H1 (cell line): ENCODE data around the gene CAPN10. TPM values are rescaled to one million over a fixed set of nuclear protein-coding genes. Genes with fewer than 3 reads are reported as not detected.

ENCODE experiments used
- CTCF ChIA-PET: fragments of 300-600 bp; sonication (Branson Sonifier 250); formaldehyde crosslinking; loops from one replicate; lab custom pipeline; 2021; ENCODE audit not compliant: partially characterized antibody; lab: Charles Lee
- POLR2A ChIA-PET: fragments of 300-600 bp; sonication (Branson Sonifier 250); formaldehyde crosslinking; loops from one replicate; lab custom pipeline; 2021; ENCODE audit warnings: inconsistent platforms; ENCODE audit not compliant: partially characterized antibody; lab: Charles Lee
- DNase-seq, 2 experiments: peaks; one replicate each; pipeline versions ENCODE4 v3.0.0 to v3.0.0-alpha.2; 2010 to 2022; ENCODE audit warnings: low spot score in 2 of 2, low read depth in 1 of 2, mixed read lengths in 1 of 2
- FAIRE-seq: peaks from 2 replicates; lab custom pipeline; 2011; peaks lifted over from hg19 to GRCh38; lab: Jason Lieb, UNC
- H2AFZ ChIP-seq: 2 replicates; pipeline ENCODE4 v1.8.1; 2012; ENCODE audit warnings: low read length, inconsistent platforms
- H2AK5ac ChIP-seq: 2 replicates; pipeline ENCODE4 v1.6.1; 2013; ENCODE audit warnings: low read depth, low read length
- H2BK120ac ChIP-seq: replicated peaks from 2 replicates; pipeline ENCODE3; 2013; ENCODE audit warnings: low read depth, low read length, inconsistent platforms
- H2BK12ac ChIP-seq: 2 replicates; pipeline ENCODE4 v1.6.1; 2013; ENCODE audit warnings: low read depth, low read length
- H2BK15ac ChIP-seq: 2 replicates; pipeline ENCODE4 v1.6.1; 2013; ENCODE audit warnings: low read length
- H2BK20ac ChIP-seq: 2 replicates; pipeline ENCODE4 v1.6.1; 2013; ENCODE audit warnings: low read length
- H2BK5ac ChIP-seq: 2 replicates; pipeline ENCODE4 v1.6.1; 2013; ENCODE audit warnings: low read depth, low read length
- H3K14ac ChIP-seq: 2 replicates; pipeline ENCODE4 v1.6.1; 2013; ENCODE audit warnings: inconsistent platforms; ENCODE audit not compliant: insufficient read length
- H3K18ac ChIP-seq: 2 replicates; pipeline ENCODE4 v1.6.1; 2013; ENCODE audit warnings: low read length; ENCODE audit errors: extremely low read depth
- H3K23ac ChIP-seq: 2 replicates; pipeline ENCODE4 v1.6.1; 2013; ENCODE audit warnings: inconsistent platforms; ENCODE audit not compliant: insufficient read length
- H3K23me2 ChIP-seq: 2 replicates; pipeline ENCODE4 v1.6.1; 2013; ENCODE audit warnings: low read depth, low read length
- H3K27ac ChIP-seq: 2 replicates; pipeline ENCODE4 v1.6.1; 2011; ENCODE audit warnings: low read depth, low read length, inconsistent platforms
- H3K27me3 ChIP-seq, 4 experiments: replicated peaks in 1 of 4; 1 replicate in 1 of 4; 2 replicates in 3 of 4; pipeline versions ENCODE4 v1.6.1 to v1.8.1; 2011 to 2013; ENCODE audit warnings: low read length in 3 of 4, mild to moderate bottlenecking in 3 of 4, inconsistent platforms in 2 of 4, mixed read lengths in 2 of 4, moderate library complexity in 1 of 4; ENCODE audit not compliant: control insufficient read depth in 3 of 4, insufficient read depth in 3 of 4; ENCODE audit errors: extremely low read depth in 1 of 4
- H3K36me3 ChIP-seq, 4 experiments: 2 replicates each; pipeline versions ENCODE4 v1.6.1 to v1.8.1; 2011 to 2013; ENCODE audit warnings: mild to moderate bottlenecking in 4 of 4, low read length in 3 of 4, moderate library complexity in 2 of 4, control low read depth in 1 of 4, inconsistent platforms in 1 of 4; ENCODE audit not compliant: insufficient read depth in 4 of 4, control insufficient read depth in 2 of 4
- H3K4ac ChIP-seq: replicated peaks from 2 replicates; pipeline ENCODE3; 2013; ENCODE audit warnings: low read length, low read depth, mixed read lengths, inconsistent platforms; ENCODE audit not compliant: insufficient read length
- H3K4me1 ChIP-seq, 4 experiments: replicated peaks in 1 of 4; 1 replicate in 1 of 4; 2 replicates in 3 of 4; pipeline versions ENCODE4 v1.6.1 to v1.8.1; 2011 to 2013; ENCODE audit warnings: low read length in 3 of 4, inconsistent platforms in 2 of 4, mixed read lengths in 1 of 4; ENCODE audit not compliant: insufficient read depth in 4 of 4, control insufficient read depth in 3 of 4
- H3K4me2 ChIP-seq, 2 experiments: 2 replicates each; pipeline versions ENCODE4 v1.6.1 to v1.8.1; 2011 to 2013; ENCODE audit warnings: low read depth in 2 of 2, low read length in 2 of 2, control low read depth in 1 of 2, inconsistent platforms in 1 of 2, mild to moderate bottlenecking in 1 of 2; ENCODE audit not compliant: insufficient read depth in 1 of 2
- H3K4me3 ChIP-seq, 4 experiments: fragments of 200-600, 300-600 bp in 1 of 4; sonication (generic), shearing (Covaris generic), sonication (Bioruptor Twin) in 1 of 4; 2 replicates each; pipeline versions ENCODE4 v1.5.1 to v1.8.1; 2011 to 2016; ENCODE audit warnings: low read length in 4 of 4, low read depth in 3 of 4, control low read depth in 2 of 4, inconsistent platforms in 2 of 4, mild to moderate bottlenecking in 2 of 4, mixed read lengths in 1 of 4, moderate library complexity in 1 of 4; ENCODE audit not compliant: insufficient read depth in 2 of 4; ENCODE audit errors: extremely low read depth in 1 of 4
- H3K56ac ChIP-seq: replicated peaks from 2 replicates; pipeline ENCODE3; 2013; ENCODE audit warnings: low read depth, mild to moderate bottlenecking, mixed read lengths, low read length, inconsistent platforms; ENCODE audit not compliant: insufficient read length
- H3K79me1 ChIP-seq: 2 replicates; pipeline ENCODE4 v1.6.1; 2013; ENCODE audit warnings: low read depth, low read length, control low read depth
- H3K79me2 ChIP-seq, 2 experiments: 2 replicates each; pipeline versions ENCODE4 v1.6.1 to v1.8.1; 2012 to 2013; ENCODE audit warnings: low read length in 2 of 2, mild to moderate bottlenecking in 2 of 2, inconsistent platforms in 1 of 2; ENCODE audit not compliant: insufficient read depth in 2 of 2, control insufficient read depth in 1 of 2
- H3K9ac ChIP-seq, 4 experiments: replicated peaks in 1 of 4; 1 replicate in 1 of 4; 2 replicates in 3 of 4; pipeline versions ENCODE4 v1.6.1 to v1.8.1; 2011 to 2013; ENCODE audit warnings: low read depth in 3 of 4, low read length in 3 of 4, control low read depth in 2 of 4, mild to moderate bottlenecking in 2 of 4, moderate library complexity in 2 of 4, inconsistent platforms in 1 of 4; ENCODE audit errors: extremely low read depth in 1 of 4
- H3K9me3 ChIP-seq, 2 experiments: 2 replicates each; pipeline versions ENCODE4 v1.6.1 to v1.8.1; 2012 to 2013; ENCODE audit warnings: mild to moderate bottlenecking in 2 of 2, moderate library complexity in 2 of 2, control low read depth in 1 of 2, inconsistent platforms in 1 of 2, low read depth in 1 of 2, low read length in 1 of 2, mixed read lengths in 1 of 2; ENCODE audit not compliant: insufficient read depth in 2 of 2
- H4K20me1 ChIP-seq, 2 experiments: replicated peaks in 1 of 2; 2 replicates each; pipeline versions ENCODE3 to v1.8.1; 2011 to 2013; ENCODE audit warnings: inconsistent platforms in 2 of 2, low read length in 2 of 2, mild to moderate bottlenecking in 1 of 2; ENCODE audit not compliant: insufficient read depth in 2 of 2, control insufficient read depth in 1 of 2
- H4K5ac ChIP-seq: 2 replicates; pipeline ENCODE4 v1.6.1; 2013; ENCODE audit warnings: low read length, low read depth, mixed read lengths, inconsistent platforms; ENCODE audit not compliant: insufficient read length
- H4K8ac ChIP-seq: 2 replicates; pipeline ENCODE4 v1.8.0; 2013; ENCODE audit warnings: mild to moderate bottlenecking, moderate library complexity, low read length, inconsistent platforms; ENCODE audit not compliant: insufficient read depth; ENCODE audit errors: extremely low read depth
- H4K91ac ChIP-seq: replicated peaks from 2 replicates; pipeline ENCODE3; 2013; ENCODE audit warnings: low read length, mixed read lengths, inconsistent platforms; ENCODE audit not compliant: insufficient read length
- CEBPB ChIP-seq: IDR thresholded peaks from 2 replicates; pipeline ENCODE4 v1.6.1; 2012; ENCODE audit warnings: low read depth, low read length
- CTBP2 ChIP-seq: IDR thresholded peaks from 2 replicates; pipeline ENCODE4 v1.7.0; 2011; ENCODE audit warnings: borderline replicate concordance, mild to moderate bottlenecking, moderate library complexity, mixed read lengths, low read length; ENCODE audit not compliant: insufficient read depth, insufficient read length
- CTCF ChIP-seq, 3 experiments: IDR thresholded peaks; 1 replicate in 2 of 3; 2 replicates in 1 of 3; pipeline versions ENCODE4 v1.5.1 to v1.6.1; 2011; ENCODE audit warnings: low read length in 3 of 3, mild to moderate bottlenecking in 3 of 3, inconsistent platforms in 2 of 3, low read depth in 1 of 3, moderate library complexity in 1 of 3; ENCODE audit not compliant: insufficient read depth in 1 of 3; ENCODE audit errors: control extremely low read depth in 1 of 3
- E2F6 ChIP-seq: IDR thresholded peaks from 2 replicates; pipeline ENCODE4 v1.6.1; 2012; ENCODE audit warnings: inconsistent platforms
- EP300 ChIP-seq, 2 experiments: IDR thresholded peaks; 1 replicate in 1 of 2; 2 replicates in 1 of 2; pipeline ENCODE4 v1.6.1; 2011 to 2012; ENCODE audit warnings: low read depth in 2 of 2, low read length in 2 of 2, mild to moderate bottlenecking in 2 of 2, borderline replicate concordance in 1 of 2, inconsistent platforms in 1 of 2, moderate library complexity in 1 of 2
- HDAC2 ChIP-seq, 2 experiments: fragments of 300-600 bp in 1 of 2; sonication (generic) in 1 of 2; IDR thresholded peaks; 2 replicates each; pipeline ENCODE4 v1.6.1; 2011 to 2012; ENCODE audit warnings: low read depth in 2 of 2, low read length in 2 of 2, mild to moderate bottlenecking in 2 of 2, moderate library complexity in 2 of 2, borderline replicate concordance in 1 of 2, inconsistent platforms in 1 of 2
- POLR2A ChIP-seq, 2 experiments: IDR thresholded peaks; 1 replicate in 1 of 2; 2 replicates in 1 of 2; pipeline ENCODE4 v1.6.1; 2011; ENCODE audit warnings: low read depth in 2 of 2, low read length in 2 of 2, mild to moderate bottlenecking in 2 of 2; ENCODE audit errors: control extremely low read depth in 1 of 2
- RAD21 ChIP-seq, 2 experiments: IDR thresholded peaks in 1 of 2; conservative IDR thresholded peaks in 1 of 2; 2 replicates each; pipeline ENCODE4 v1.6.1; 2011; ENCODE audit warnings: low read depth in 2 of 2, low read length in 2 of 2, improper control_type of control experiment in 1 of 2, inconsistent platforms in 1 of 2, mild to moderate bottlenecking in 1 of 2, moderate library complexity in 1 of 2
- SAP30 ChIP-seq: fragments of 300-600 bp; sonication (generic); IDR thresholded peaks from 2 replicates; pipeline ENCODE4 v1.7.1; 2012; ENCODE audit warnings: low read length, moderate library complexity, mild to moderate bottlenecking, inconsistent platforms; ENCODE audit not compliant: insufficient read depth, insufficient replicate concordance
- SUZ12 ChIP-seq: fragments of 200-600 bp; sonication (generic); IDR thresholded peaks from 2 replicates; pipeline ENCODE4 v1.6.1; 2012; ENCODE audit warnings: mild to moderate bottlenecking, inconsistent platforms, low read length, moderate library complexity, mixed read lengths
- WGBS, 2 experiments: shearing (Covaris generic) in 1 of 2; methylation state at CpG; one replicate each; pipeline versions ENCODE4 v1.1.6 to v1.1.7; 2013 to 2015; ENCODE audit warnings: low lambda C conversion rate in 2 of 2, mixed read lengths in 2 of 2, inconsistent platforms in 1 of 2, low coverage in 1 of 2, missing lambda C conversion rate in 1 of 2; ENCODE audit not compliant: insufficient replicate concordance in 2 of 2, insufficient coverage in 1 of 2, insufficient read length in 1 of 2; ENCODE audit errors: extremely low coverage in 1 of 2, missing lambda C conversion rate in 1 of 2; 5-methylcytosine and 5-hydroxymethylcytosine counted together
- polyA plus RNA-seq, 7 experiments: library from polyadenylated mRNA; depleted of rRNA in 3 of 7; stranded (reverse) in 5 of 7; unstranded in 2 of 7; fragments of >200 nt in 5 of 7; fragments of 200-250 nt in 2 of 7; gene quantifications; 1 replicate in 5 of 7; 2 replicates in 1 of 7; 4 replicates in 1 of 7; pipeline versions ENCODE4 v1.2.1 to v1.2.3, GENCODE V29; 2011 to 2013; ENCODE audit warnings: missing spikeins in 2 of 7, mixed read lengths in 2 of 7
- total RNA-seq: library from RNA; stranded (reverse); fragmentation: NEBNext Ultra II Directional; extraction: Animal tissue kit (Norgen Biotek cat#: 25700); gene quantifications from 2 replicates; pipeline ENCODE4 v1.2.1, GENCODE V29; 2021

Gene CAPN10
- total and polyA plus RNA-seq, 2 of the 8 experiments (the other 6 are each of a cell fraction or from before 2014, with no cell fraction given) = 30.7 to 39.8 TPM

- no peak overlapping the region for H4K91ac ChIP-seq
- DNase-seq = no peak
- no peak overlapping the region for H2BK5ac ChIP-seq
- H3K4me2 ChIP-seq = no peak overlapping the region
- no peak overlapping the region for H3K18ac ChIP-seq
- H3K4me3 ChIP-seq = no peak overlapping the region
- POLR2A ChIA-PET = no interaction called here
- no peak overlapping the region for H3K27ac ChIP-seq
- no peak overlapping the region for H4K8ac ChIP-seq
- H3K9me3 ChIP-seq = peaks cover 32 to 64% of the 10 kb centered on the region in 2 experiments
- H2AK5ac ChIP-seq = no peak overlapping the region
- no peak overlapping the region for H3K56ac ChIP-seq
- CTCF ChIA-PET = no interaction called here
- H3K79me2 ChIP-seq = no peaks in the 10 kb centered on the region
- no peaks in the 10 kb centered on the region for H3K27me3 ChIP-seq
- no peaks in the 10 kb centered on the region for H3K23me2 ChIP-seq
- no peak overlapping the region for H2BK20ac ChIP-seq
- no peak overlapping the region for H3K9ac ChIP-seq
- H3K36me3 ChIP-seq = no peaks in the 10 kb centered on the region
- H4K5ac ChIP-seq = no peak overlapping the region
- no peak overlapping the region for H3K23ac ChIP-seq
- H3K4ac ChIP-seq = no peak overlapping the region
- FAIRE-seq = no peak
- no peaks in the 10 kb centered on the region for H3K79me1 ChIP-seq
- no peak overlapping the region for H2BK15ac ChIP-seq
- no CpG with 5 or more reads among the region's 1 CpG for WGBS, 2 experiments
- no peak overlapping the region for H2AFZ ChIP-seq
- no peak overlapping the region for H2BK12ac ChIP-seq
- no peak overlapping the region for H3K14ac ChIP-seq
- H2BK120ac ChIP-seq = no peak overlapping the region
- no peaks in the 10 kb centered on the region; a peak in 1 of 7 replicates for H3K4me1 ChIP-seq
- H4K20me1 ChIP-seq = no peaks in the 10 kb centered on the region
- TF ChIP-seq SUZ12 = no peak
- no peak for TF ChIP-seq CEBPB
- TF ChIP-seq EP300 (IDR thresholded peaks at IDR 0.05; ENCODE audit: borderline replicate concordance in 1 of 2, low read depth in 2 of 2, low read length in 2 of 2) = no peak
- TF ChIP-seq E2F6 = no peak
- no peak for TF ChIP-seq CTCF (IDR thresholded peaks at IDR 0.05; ENCODE audit: control extremely low read depth in 1 of 3, insufficient read depth in 1 of 3, low read depth in 1 of 3, low read length in 3 of 3)
- TF ChIP-seq POLR2A (IDR thresholded peaks at IDR 0.05; ENCODE audit: control extremely low read depth in 1 of 2, low read depth in 2 of 2, low read length in 2 of 2) = no peak
- no peak for TF ChIP-seq CTBP2
- TF ChIP-seq HDAC2 (IDR thresholded peaks at IDR 0.05; ENCODE audit: borderline replicate concordance in 1 of 2, low read depth in 2 of 2, low read length in 2 of 2) = no peak
- no peak for TF ChIP-seq SAP30
- TF ChIP-seq RAD21 (IDR thresholded peaks at IDR 0.05 in 1 of 2, conservative IDR thresholded peaks at IDR 0.05 in 1 of 2; ENCODE audit: low read depth in 2 of 2, low read length in 2 of 2) = no peak
Measured at GRCh38 chr2:240632306-240632721, 45.8 kb downstream of the CAPN10 start.
